ENCODE results near the gene NKAIN4.

NKAIN4 gene

GRCh38 chr20:63254232-63254605 lies at the start of gene NKAIN4:
NKAIN4 (minus strand) TSS chr20:63254463; CDS start chr20:63254450, 13 bp downstream.
- no peak for DNase-seq
- ATAC-seq: no peak

GRCh38 chr20:63303095-63303666 lies 48.9 kb upstream of the NKAIN4 start:
- ATAC-seq: no peak
- DNase-seq: no peak

- ATAC-seq (no peak), DNase-seq (no peak)
Measured at GRCh38 chr20:63301671-63302070, 47.4 kb upstream of the NKAIN4 start.

- ATAC-seq (no peak), DNase-seq (no peak)
Measured at GRCh38 chr20:63298731-63299312, 44.6 kb upstream of the NKAIN4 start.

GRCh38 chr20:63297796-63298572 lies 43.7 kb upstream of the NKAIN4 start:
- ATAC-seq (no peak), DNase-seq (no peak)

GRCh38 chr20:63297371-63297781 lies 43.1 kb upstream of the NKAIN4 start:
- ATAC-seq (no peak), DNase-seq (no peak)

GRCh38 chr20:63296531-63297299 lies 42.5 kb upstream of the NKAIN4 start:
- DNase-seq (no peak), ATAC-seq (no peak)

GRCh38 chr20:63295846-63296245 lies 41.6 kb upstream of the NKAIN4 start:
- no peak for ATAC-seq
- no peak for DNase-seq

- ATAC-seq (no peak), DNase-seq (no peak)
Measured at GRCh38 chr20:63295422-63295821, 41.2 kb upstream of the NKAIN4 start.

GRCh38 chr20:63295018-63295417 lies 40.8 kb upstream of the NKAIN4 start:
- ATAC-seq (no peak), DNase-seq (no peak)

- no peak for DNase-seq
- no peak for ATAC-seq
Measured at GRCh38 chr20:63294536-63294900, 40.3 kb upstream of the NKAIN4 start.

GRCh38 chr20:63293871-63294535 lies 39.7 kb upstream of the NKAIN4 start:
- DNase-seq: no peak

GRCh38 chr20:63293456-63293855 lies 39.2 kb upstream of the NKAIN4 start:
- DNase-seq (no peak), ATAC-seq (no peak)

More at GRCh38 chr20:63293871-63294535, 39.7 kb upstream of the NKAIN4 start:
- ATAC-seq: no peak

GRCh38 chr20:63292904-63293303 lies 38.6 kb upstream of the NKAIN4 start, which contains the start of gene COL20A1:
COL20A1 (plus strand) TSS chr20:63293186; CDS start chr20:63295108, 1,922 bp downstream.
- no peak for ATAC-seq
- no peak for DNase-seq

- no peak for ATAC-seq
- DNase-seq: no peak
Measured at GRCh38 chr20:63292292-63292701, 38.0 kb upstream of the NKAIN4 start.

- DNase-seq: no peak
- ATAC-seq: no peak
Measured at GRCh38 chr20:63291811-63292210, 37.5 kb upstream of the NKAIN4 start.

- DNase-seq (peak; percentile 87), ATAC-seq (peak; percentile 70)
Measured at GRCh38 chr20:63290677-63291472, 36.6 kb upstream of the NKAIN4 start.

- DNase-seq: no peak
- no peak for ATAC-seq
Measured at GRCh38 chr20:63290136-63290676, 35.9 kb upstream of the NKAIN4 start.

- DNase-seq (no peak), ATAC-seq (no peak)
Measured at GRCh38 chr20:63289311-63290135, 35.3 kb upstream of the NKAIN4 start.
